ENCODE measurements around the gene ZNF831.

DNA sequence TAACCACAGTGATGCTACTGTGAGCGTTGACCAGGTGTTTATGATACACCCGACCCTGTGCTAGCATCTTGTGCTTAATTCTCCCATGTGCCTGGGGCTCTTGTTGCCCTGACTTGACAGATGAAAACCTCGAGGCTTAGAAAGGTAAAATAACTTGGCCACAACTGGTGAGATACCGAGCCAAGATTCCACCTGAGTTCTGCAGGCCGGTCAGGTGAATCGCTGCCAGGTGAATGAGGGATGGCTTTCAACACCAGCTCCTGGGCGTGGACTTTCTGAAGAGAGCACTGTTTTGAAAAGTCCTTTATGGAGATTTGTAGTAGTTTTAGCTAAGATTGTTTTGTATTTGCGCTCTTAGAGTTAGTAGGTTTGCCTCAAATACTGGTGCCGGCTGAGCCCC is 12.2 kb upstream of the ZNF831 start:
- TF ChIP-seq, protein P1, sequence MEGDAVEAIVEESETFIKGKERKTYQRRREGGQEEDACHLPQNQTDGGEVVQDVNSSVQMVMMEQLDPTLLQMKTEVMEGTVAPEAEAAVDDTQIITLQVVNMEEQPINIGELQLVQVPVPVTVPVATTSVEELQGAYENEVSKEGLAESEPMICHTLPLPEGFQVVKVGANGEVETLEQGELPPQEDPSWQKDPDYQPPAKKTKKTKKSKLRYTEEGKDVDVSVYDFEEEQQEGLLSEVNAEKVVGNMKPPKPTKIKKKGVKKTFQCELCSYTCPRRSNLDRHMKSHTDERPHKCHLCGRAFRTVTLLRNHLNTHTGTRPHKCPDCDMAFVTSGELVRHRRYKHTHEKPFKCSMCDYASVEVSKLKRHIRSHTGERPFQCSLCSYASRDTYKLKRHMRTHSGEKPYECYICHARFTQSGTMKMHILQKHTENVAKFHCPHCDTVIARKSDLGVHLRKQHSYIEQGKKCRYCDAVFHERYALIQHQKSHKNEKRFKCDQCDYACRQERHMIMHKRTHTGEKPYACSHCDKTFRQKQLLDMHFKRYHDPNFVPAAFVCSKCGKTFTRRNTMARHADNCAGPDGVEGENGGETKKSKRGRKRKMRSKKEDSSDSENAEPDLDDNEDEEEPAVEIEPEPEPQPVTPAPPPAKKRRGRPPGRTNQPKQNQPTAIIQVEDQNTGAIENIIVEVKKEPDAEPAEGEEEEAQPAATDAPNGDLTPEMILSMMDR (IDR thresholded peaks at IDR 0.05) = no peak
- TF ChIP-seq POLR2A (IDR thresholded peaks at IDR 0.05) = no peak

Data from lower leg skin (tissue), 3 donors.